Measurements from ENCODE around the gene KRTAP5-2.
A peak's percentile ranks its signal among the peaks of the same experiment; 100 is the strongest.

The KRTAP5-2 gene

GRCh38 chr11:1570001-1570453, 28.1 kb downstream of the KRTAP5-2 start:
- H3K27ac ChIP-seq: no peak overlapping the region
- peaks cover 23% of the 10 kb centered on the region for H3K27me3 ChIP-seq (ENCODE audit: insufficient read depth, low read depth, severe bottlenecking)
- H3K36me3 ChIP-seq: peaks cover 11% of the 10 kb centered on the region
- no peak for DNase-seq
- no peak overlapping the region for H3K4me3 ChIP-seq (ENCODE audit: low read depth, low read length)
- H3K9me3 ChIP-seq (ENCODE audit: severe bottlenecking): no peaks in the 10 kb centered on the region
- TF ChIP-seq, protein P1, sequence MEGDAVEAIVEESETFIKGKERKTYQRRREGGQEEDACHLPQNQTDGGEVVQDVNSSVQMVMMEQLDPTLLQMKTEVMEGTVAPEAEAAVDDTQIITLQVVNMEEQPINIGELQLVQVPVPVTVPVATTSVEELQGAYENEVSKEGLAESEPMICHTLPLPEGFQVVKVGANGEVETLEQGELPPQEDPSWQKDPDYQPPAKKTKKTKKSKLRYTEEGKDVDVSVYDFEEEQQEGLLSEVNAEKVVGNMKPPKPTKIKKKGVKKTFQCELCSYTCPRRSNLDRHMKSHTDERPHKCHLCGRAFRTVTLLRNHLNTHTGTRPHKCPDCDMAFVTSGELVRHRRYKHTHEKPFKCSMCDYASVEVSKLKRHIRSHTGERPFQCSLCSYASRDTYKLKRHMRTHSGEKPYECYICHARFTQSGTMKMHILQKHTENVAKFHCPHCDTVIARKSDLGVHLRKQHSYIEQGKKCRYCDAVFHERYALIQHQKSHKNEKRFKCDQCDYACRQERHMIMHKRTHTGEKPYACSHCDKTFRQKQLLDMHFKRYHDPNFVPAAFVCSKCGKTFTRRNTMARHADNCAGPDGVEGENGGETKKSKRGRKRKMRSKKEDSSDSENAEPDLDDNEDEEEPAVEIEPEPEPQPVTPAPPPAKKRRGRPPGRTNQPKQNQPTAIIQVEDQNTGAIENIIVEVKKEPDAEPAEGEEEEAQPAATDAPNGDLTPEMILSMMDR (IDR thresholded peaks at IDR 0.05; ENCODE audit: low read depth, low read length): no peak

GRCh38 chr11:1569251-1569780, 28.8 kb downstream of the KRTAP5-2 start:
- Histone ChIP-seq H3K27me3 (ENCODE audit: insufficient read depth, low read depth, severe bottlenecking) (peaks cover 19% of the 10 kb centered on the region), H3K27ac (no peak overlapping the region), H3K4me3 (ENCODE audit: low read depth, low read length) (no peak overlapping the region), H3K9me3 (ENCODE audit: severe bottlenecking) (no peaks in the 10 kb centered on the region), H3K36me3 (peaks cover 14% of the 10 kb centered on the region)
- TF ChIP-seq, protein P1 (IDR thresholded peaks at IDR 0.05; ENCODE audit: low read depth, low read length): no peak
- DNase-seq: no peak

GRCh38 chr11:1568441-1568911, 29.6 kb downstream of the KRTAP5-2 start:
- Histone ChIP-seq H3K4me3 (ENCODE audit: low read depth, low read length) (no peak overlapping the region), H3K9me3 (ENCODE audit: severe bottlenecking) (no peaks in the 10 kb centered on the region), H3K27me3 (ENCODE audit: insufficient read depth, low read depth, severe bottlenecking) (peaks cover 11% of the 10 kb centered on the region), H3K27ac (no peak overlapping the region), H3K36me3 (peaks cover 20% of the 10 kb centered on the region)
- DNase-seq: no peak
- TF ChIP-seq, protein P1 (IDR thresholded peaks at IDR 0.05; ENCODE audit: low read depth, low read length): no peak

DNA sequence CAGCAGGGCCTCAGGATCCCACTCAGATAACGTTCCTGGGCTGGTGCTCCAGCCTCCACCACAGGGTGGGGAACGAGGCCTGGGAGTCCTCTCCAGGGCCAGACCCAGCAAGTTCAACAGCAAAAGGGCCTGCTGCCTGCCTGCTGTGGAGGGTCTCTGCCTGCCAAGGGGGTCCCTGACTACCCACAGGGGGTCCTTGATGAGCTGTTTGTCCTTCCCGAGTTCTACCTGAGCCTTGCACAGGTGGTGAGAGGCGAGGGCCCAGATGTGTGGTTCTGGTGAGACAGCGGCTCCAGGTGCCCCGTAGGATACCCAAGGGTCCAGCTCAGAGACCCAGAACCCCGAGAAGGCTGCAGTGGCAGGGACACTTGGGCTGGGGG, 30.4 kb downstream of the KRTAP5-2 start:
- H3K27me3 ChIP-seq (ENCODE audit: insufficient read depth, low read depth, severe bottlenecking): peaks cover 3% of the 10 kb centered on the region
- no peaks in the 10 kb centered on the region for H3K9me3 ChIP-seq (ENCODE audit: severe bottlenecking)
- peak overlapping the region; percentile 8; the same call in 1 of the 2 replicates for H3K27ac ChIP-seq
- H3K4me3 ChIP-seq (ENCODE audit: low read depth, low read length): no peak overlapping the region
- TF ChIP-seq, protein P1 (IDR thresholded peaks at IDR 0.05; ENCODE audit: low read depth, low read length): no peak
- no peak for DNase-seq
- H3K36me3 ChIP-seq: peaks cover 28% of the 10 kb centered on the region

GRCh38 chr11:1567052-1567720, 30.9 kb downstream of the KRTAP5-2 start:
- Histone ChIP-seq H3K36me3 (peaks cover 32% of the 10 kb centered on the region), H3K27me3 (ENCODE audit: insufficient read depth, low read depth, severe bottlenecking) (no peaks in the 10 kb centered on the region), H3K27ac (no peak overlapping the region; the same call in 1 of the 2 replicates), H3K4me3 (ENCODE audit: low read depth, low read length) (no peak overlapping the region), H3K9me3 (ENCODE audit: severe bottlenecking) (no peaks in the 10 kb centered on the region)
- DNase-seq: peak; percentile 51
- TF ChIP-seq, protein P1 (IDR thresholded peaks at IDR 0.05; ENCODE audit: low read depth, low read length): no peak

Data from WERI-Rb-1 (cell line).